ENCODE results near the gene HK2.

GRCh38 chr2:74886251-74886650, 52.3 kb downstream of the HK2 start:
- TF ChIP-seq CTCF (conservative IDR thresholded peaks at IDR 0.05; ENCODE audit: low read depth, low read length) (no peak), EZH2 (IDR thresholded peaks at IDR 0.05; ENCODE audit: low read length, unreplicated experiment) (no peak), EZH2phosphoT487 (IDR thresholded peaks at IDR 0.05; ENCODE audit: borderline replicate concordance, low read length) (no peak)
